GM12878 (cell line): Measurements from ENCODE around the gene NPBWR2. TPM values are rescaled to one million over a fixed set of nuclear protein-coding genes. Genes with fewer than 3 reads are reported as not detected.

Source experiments
- CEBPB ChIP-seq, 2 experiments: fragments of 150-350 bp in 1 of 2; IDR thresholded peaks; 2 replicates each; pipeline ENCODE4 v1.6.1; 2012 to 2014; ENCODE audit warnings: low read depth in 2 of 2, low read length in 2 of 2, borderline replicate concordance in 1 of 2, inconsistent platforms in 1 of 2
- CHD4 ChIP-seq: fragments of 200-600 bp; sonication (generic); IDR thresholded peaks from 2 replicates; pipeline ENCODE4 v1.6.1; 2016; ENCODE audit warnings: mild to moderate bottlenecking
- ELK1 ChIP-seq: IDR thresholded peaks from 2 replicates; pipeline ENCODE4 v1.6.1; 2012; ENCODE audit warnings: low read depth, low read length, improper control_type of control experiment
- IRF3 ChIP-seq: fragments of 450-650 bp; IDR thresholded peaks from 2 replicates; pipeline ENCODE4 v1.6.1; 2014; ENCODE audit warnings: mild to moderate bottlenecking
- KAT2A ChIP-seq: conservative IDR thresholded peaks from 2 replicates; pipeline ENCODE4 v1.6.1; 2011; ENCODE audit warnings: low read depth, low read length; ENCODE audit not compliant: control insufficient read depth
- NFYB ChIP-seq: IDR thresholded peaks from 2 replicates; pipeline ENCODE4 v1.6.1; 2011; ENCODE audit warnings: low read depth, mild to moderate bottlenecking, low read length, improper control_type of control experiment, moderate library complexity; ENCODE audit not compliant: insufficient read depth
- POU2F2 ChIP-seq: IDR thresholded peaks from 3 replicates; pipeline ENCODE4 v1.6.1; 2011; ENCODE audit warnings: low read depth, mild to moderate bottlenecking, low read length, borderline replicate concordance
- SMC3 ChIP-seq: IDR thresholded peaks from 2 replicates; pipeline ENCODE4 v1.6.1; 2011; ENCODE audit warnings: low read length, improper control_type of control experiment, borderline replicate concordance
- STAT3 ChIP-seq: IDR thresholded peaks from 2 replicates; pipeline ENCODE4 v1.6.1; 2011; ENCODE audit warnings: low read depth, low read length, improper control_type of control experiment
- ZNF687 ChIP-seq: fragments of 450-650 bp; IDR thresholded peaks from 2 replicates; pipeline ENCODE4 v1.6.1; 2017; ENCODE audit warnings: mild to moderate bottlenecking, moderate library complexity
- polyA plus RNA-seq, 11 experiments: library from polyadenylated mRNA; depleted of rRNA in 4 of 11; unstranded in 6 of 11; stranded (reverse) in 5 of 11; fragments of >200 nt; fragmentation: Nextera tagmentation in 4 of 11; fragmentation: Illumina TruSeq in 1 of 11; extraction: Ambion mirVana in 4 of 11; extraction: Trizol in 1 of 11; gene quantifications; 1 replicate in 1 of 11; 2 replicates in 10 of 11; pipeline versions ENCODE4 v1.2.1 to v1.2.3, GENCODE V29; 2011 to 2016; ENCODE audit warnings: inconsistent platforms in 2 of 11, missing spikeins in 2 of 11, low read depth in 1 of 11
- total RNA-seq, 4 experiments: library from RNA; depleted of rRNA in 3 of 4; stranded (reverse); fragments of >200 nt in 3 of 4; fragmentation: Illumina TruSeq in 1 of 4; extraction: Trizol in 1 of 4; gene quantifications; 2 replicates each; pipeline versions ENCODE4 v1.2.1 to v1.2.3, GENCODE V29; 2013 to 2021
- TF ChIP-seq, protein P1 (sequence below): fragments of 450-650 bp; IDR thresholded peaks from 2 replicates; pipeline ENCODE4 v1.6.1; 2018; ENCODE audit warnings: borderline replicate concordance, mild to moderate bottlenecking; ENCODE audit not compliant: partially characterized antibody

NPBWR2 gene
- total and polyA plus RNA-seq, 10 of the 15 experiments (the other 5 are each of a cell fraction or from before 2014, with no cell fraction given): not detected

GRCh38 chr20:64053841-64054661, 53.3 kb downstream of the NPBWR2 start (continued):
- no peak for TF ChIP-seq STAT3
- TF ChIP-seq ELK1: no peak
- no peak for TF ChIP-seq ZNF687
- no peak for TF ChIP-seq CHD4
- TF ChIP-seq POU2F2: no peak
- TF ChIP-seq NFYB: no peak
- TF ChIP-seq CEBPB (IDR thresholded peaks at IDR 0.05; ENCODE audit: borderline replicate concordance in 1 of 2, low read depth in 2 of 2, low read length in 2 of 2): no peak
- TF ChIP-seq IRF3: no peak
- TF ChIP-seq, protein P1, sequence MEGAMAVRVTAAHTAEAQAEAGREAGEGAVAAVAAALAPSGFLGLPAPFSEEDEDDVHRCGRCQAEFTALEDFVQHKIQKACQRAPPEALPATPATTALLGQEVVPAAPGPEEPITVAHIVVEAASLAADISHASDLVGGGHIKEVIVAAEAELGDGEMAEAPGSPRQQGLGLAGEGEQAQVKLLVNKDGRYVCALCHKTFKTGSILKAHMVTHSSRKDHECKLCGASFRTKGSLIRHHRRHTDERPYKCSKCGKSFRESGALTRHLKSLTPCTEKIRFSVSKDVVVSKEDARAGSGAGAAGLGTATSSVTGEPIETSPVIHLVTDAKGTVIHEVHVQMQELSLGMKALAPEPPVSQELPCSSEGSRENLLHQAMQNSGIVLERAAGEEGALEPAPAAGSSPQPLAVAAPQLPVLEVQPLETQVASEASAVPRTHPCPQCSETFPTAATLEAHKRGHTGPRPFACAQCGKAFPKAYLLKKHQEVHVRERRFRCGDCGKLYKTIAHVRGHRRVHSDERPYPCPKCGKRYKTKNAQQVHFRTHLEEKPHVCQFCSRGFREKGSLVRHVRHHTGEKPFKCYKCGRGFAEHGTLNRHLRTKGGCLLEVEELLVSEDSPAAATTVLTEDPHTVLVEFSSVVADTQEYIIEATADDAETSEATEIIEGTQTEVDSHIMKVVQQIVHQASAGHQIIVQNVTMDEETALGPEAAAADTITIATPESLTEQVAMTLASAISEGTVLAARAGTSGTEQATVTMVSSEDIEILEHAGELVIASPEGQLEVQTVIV: no peak
- no peak for TF ChIP-seq KAT2A
- peak; percentile 46; the same call in 1 of the 2 replicates for TF ChIP-seq SMC3
- TF ChIP-seq, all 136 proteins: peak for 5
